CD4-positive, alpha-beta T cell treated with Interleukin-2 at 100 ng/mL for 4 hours (primary cell): ENCODE results near the gene MMAB.
A peak's percentile ranks its signal among the peaks of the same experiment; 100 is the strongest.
"Not testable (repeated sequence)": the region's sequence is repeated elsewhere in the genome, so short reads cannot be mapped to it uniquely, and the experiment has no call there.

Experiments
- DNase-seq: peaks from one replicate; pipeline ENCODE4 v3.0.0-alpha.2; 2020; ENCODE audit warnings: low spot score

MMAB gene

DNA sequence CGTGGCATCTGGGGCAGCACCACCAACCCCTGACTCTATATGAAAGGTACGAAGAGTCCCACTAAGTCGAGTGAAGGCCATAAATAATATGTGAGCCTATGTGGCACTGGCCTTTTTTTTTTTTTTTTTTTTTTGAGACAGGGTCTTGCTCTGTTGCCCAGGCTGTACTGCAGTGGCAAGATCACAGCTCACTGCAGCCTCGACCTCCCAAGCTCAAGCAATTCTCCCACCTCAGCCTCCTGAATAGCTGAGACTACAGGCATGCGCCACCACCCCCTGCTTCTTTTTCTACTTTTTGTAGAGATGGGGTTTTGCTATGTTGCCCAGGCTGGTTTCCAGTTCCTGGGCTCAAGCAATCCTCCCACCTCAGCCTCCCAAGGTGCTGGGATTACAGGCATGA, 28.8 kb upstream of the MMAB start:
- not testable (repeated sequence) for DNase-seq

DNA sequence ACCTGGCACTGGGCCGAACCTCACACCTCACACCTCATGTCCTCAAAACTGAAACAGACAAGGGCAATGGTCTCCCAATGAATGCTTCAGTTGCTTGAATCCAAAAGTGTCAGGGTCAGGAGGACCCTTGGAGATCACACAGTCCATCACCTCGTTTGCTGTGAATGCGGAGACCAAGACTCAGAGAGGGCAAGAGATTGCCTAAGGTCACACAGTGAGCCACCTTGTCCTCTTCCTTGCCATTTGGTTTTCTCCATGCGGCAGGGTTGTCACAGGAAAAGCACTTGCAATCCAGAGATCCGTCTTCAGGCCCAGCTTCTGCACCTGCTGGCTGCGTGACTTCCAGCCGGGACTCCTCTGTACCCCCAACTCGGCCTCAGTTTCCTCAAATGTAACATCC, 28.3 kb upstream of the MMAB start:
- no peak for DNase-seq

DNA sequence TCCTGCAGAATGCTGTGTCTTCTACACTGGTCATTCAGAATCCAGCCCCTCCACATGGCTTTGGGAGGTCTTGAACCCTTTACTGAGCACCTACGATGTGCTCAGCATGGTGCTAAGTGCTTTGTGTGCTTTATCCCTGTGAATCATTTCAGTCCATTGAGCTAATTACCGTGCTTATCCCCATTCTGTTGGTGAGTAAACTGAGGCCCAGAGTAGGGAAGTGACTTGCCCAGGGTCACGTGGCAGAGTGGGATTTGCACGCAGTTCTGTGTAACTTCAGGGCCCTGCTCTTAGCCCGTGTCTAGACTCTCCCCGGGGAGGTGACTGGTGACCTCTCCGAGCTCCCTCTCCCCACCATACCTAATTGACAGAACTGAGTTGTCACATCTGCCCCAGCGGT, 27.7 kb upstream of the MMAB start:
- no peak for DNase-seq

DNA sequence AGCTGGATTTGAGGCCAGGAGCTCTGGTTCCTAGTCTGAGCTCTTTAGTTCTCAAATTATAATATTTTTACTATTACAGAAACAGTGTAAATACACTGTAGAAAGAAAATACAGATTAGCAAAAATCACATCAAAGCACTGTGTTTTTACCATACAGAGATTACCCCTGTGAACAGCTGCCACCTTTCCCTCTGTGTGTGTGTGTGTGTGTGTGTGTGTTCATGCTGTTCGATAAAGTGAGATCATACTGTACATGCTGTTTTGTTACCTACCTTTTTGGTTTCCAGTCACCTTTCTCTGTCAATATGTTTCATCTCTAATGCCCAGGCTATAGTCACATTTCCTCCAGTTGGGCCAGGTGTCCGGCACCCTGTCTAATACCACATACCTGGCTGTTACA, 27.2 kb upstream of the MMAB start:
- no peak for DNase-seq

DNA sequence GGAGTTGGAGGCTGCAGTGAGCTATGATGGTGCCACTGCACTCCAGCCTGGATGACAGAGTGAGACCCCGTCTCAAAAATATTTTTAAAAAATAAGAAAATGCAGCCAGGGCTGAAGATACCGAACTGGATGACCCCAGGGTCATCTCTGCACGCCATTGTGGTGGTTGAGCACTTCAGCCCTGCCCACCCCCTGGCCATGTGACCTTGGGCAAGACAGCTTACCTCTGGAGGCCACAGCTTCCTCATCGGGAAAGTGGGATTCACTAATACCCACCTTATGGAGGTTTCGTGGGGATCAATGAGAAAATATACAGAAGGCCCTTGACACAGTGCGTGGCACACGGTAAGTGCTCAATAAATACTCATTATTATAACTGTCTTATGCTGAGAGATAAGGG, 25.8 kb upstream of the MMAB start:
- no peak for DNase-seq

DNA sequence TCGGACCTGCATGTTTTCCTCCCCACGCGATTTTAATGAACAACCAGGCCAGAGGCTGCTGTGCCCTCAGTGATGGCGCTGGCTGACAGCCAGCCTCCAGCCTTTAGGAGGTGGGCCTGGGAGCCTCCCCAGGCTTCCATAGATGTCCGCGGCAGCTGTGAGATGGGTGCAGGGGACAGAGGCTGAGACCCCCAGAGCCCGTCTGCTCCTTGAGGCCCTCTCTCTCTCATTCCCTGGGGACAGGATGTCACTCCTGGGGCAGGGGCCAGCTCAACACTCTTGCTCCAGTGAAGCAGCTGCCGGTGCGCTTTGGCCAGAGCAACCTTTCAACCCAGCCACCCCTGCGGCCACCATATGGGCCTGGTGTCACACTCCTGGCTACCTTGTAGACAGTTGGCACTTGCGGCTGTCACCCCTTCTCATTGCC, 25.1 kb upstream of the MMAB start:
- DNase-seq = no peak

DNA sequence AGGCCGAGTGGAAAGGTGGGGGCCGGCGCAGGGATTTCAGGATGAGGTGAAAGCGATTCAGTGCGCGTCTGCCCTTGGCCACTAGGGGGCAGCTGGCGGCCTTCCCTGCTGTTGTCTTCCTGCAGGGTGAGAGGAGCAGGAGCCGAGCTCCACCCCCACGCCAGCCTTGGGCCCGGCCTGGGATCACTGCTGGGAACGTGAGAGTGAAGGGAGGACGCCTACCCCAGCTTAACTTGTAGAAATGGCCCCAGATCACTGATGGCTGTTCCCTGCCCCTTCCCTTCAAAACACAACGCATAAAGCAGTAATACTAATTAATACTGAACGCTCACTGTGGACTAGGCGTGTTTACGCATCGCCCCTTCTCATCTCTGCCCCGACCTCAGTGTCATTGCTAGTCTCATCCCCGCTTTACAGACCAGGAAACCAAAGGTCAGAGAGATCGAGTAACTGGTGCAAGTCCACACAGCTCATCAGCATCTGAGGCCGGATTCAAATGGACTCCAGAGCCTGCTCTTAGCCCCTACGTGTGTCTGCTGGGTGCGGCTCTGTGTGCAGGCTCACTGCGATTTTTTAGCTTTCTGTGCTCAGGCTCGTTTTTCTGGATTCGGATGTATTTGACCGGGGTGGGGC, 24.6 kb upstream of the MMAB start:
- peak; percentile 58 for DNase-seq

DNA sequence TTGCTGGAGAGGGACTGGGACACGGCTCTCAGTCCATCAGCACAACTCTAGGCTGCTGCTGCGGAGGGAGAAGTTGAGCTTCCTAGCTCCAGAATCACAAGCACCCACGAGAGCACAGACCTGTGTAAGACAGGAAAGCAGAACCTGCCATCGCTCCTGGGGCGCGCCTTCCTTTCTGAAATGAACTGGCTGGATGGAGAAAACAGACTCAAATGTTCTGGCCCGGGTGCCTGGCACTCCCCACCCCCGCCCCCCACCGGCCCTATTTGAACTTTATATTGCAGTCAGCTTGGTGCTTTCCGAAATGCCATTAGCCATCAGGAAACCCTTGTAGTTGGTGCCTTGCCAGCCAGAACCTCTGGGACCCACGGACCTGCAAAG, 24.1 kb upstream of the MMAB start:
- DNase-seq = no peak

DNA sequence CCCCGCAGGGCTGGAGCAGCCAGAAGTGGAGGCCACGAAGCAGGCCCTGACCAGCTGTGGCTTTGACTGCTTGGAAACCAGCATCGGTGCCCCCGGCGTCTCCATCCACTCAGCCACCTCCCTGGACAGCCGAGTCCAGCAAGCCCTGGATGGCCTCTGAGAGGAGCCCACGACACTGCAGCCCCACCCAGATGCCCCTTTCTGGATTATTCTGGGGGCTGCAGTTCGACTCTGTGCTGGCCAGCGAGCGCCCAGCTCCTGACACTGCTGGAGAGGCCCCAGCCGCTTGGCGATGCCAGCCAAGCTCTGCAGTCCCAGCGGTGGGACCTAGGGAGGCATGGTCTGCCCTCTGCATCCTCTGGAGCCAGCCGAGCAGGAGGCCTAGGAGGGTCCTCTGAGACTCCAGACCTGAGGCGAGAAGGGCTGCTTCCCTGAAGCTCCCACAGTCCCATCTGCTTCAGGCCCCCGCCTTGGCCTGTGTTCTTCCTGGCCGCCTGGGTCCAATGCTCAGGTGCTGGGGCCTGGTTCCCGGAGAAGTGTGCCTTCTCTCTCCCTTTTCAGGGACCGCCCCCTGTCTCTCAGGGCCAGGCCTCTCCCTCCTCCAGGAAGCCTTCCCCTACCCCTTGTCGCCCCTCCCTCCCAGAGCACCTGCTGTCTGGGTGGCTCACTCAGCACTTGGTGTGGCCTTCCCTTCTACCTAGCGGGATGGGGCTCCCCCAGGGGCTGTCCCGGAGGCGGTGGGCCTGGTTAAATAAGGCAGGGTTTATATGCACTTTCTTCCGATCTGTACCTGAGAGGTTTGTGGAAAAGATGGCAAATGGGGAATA, 23.3 kb upstream of the MMAB start:
- no peak for DNase-seq

DNA sequence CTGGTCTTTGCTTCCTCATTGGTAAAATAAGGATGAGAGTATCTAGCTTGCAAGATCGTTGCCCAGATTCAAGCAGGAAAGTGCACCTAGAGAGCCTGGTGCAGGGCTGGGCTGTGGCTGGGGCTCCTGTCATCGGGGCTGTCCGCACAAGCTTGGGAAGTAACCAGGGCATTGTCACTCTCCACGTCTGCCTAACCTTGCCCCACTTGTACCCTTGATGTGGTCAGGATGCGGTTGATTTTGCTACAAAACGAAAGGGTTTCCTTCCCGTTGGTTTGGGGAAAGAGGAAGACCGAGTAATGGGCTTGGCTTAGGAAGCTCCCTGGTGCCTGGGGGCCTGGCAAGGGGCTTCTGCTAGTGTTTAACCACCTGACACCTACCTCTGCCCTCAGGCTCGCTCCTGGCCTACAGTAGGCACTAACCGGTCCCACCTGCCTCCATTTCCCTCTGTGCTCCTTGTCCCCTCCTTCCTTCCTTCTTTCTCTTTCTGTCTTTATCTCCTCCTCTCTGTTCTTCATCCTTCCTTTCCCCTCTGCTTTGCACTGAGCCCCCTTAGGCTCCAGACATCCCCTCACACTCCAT, 22.1 kb upstream of the MMAB start:
- DNase-seq = no peak

DNA sequence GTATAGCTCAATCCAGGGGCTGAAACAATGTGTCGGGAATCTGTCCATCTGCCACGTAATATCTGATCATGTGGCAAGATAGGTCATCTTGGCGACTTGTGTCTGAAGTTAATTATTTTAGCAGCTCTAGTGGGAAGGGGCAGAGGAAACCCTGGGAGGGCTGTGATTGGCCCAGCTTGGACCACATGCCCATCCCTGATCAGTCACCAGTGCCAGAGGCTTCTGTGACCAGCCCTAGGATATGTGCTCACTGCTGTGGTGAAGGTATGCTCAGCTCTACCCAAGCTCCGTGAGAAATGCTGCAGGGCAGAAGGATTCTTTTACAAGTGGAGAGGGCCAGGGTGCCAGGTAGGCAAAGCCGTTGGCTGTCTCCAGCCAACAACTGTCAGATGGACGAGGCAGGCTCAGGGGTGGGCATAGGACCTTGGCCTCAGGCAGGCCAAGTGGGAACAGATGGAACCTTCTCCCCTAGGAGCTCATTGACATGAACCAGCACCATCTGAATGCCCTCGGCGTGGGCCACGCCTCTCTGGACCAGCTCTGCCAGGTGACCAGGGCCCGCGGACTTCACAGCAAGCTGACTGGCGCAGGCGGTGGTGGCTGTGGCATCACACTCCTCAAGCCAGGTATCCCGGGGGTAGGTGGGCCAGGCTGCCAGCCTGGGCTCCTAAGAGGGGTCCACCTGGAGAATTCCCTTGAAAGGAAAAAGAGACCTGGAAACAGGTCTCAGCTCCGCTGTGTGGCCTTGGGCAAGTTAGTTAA, 21.4 kb upstream of the MMAB start:
- no peak for DNase-seq

DNA sequence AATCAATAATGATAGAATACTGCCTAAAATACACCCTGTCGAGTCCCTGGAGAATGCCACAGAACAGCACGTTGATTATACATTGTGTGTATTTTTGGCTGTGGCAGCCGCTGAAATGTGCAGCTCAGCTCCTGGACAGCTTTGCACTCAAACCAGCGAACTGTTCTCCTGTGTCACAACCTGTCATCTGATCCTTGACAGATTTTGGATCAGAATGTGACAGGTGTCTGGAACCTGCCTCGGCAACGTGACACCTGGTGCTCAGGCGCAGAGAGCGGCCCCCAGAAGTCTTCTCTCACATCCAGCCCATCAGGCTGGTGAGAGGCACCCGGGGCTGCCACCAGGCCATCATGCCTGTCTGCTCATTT, 19.6 kb upstream of the MMAB start:
- no peak for DNase-seq

DNA sequence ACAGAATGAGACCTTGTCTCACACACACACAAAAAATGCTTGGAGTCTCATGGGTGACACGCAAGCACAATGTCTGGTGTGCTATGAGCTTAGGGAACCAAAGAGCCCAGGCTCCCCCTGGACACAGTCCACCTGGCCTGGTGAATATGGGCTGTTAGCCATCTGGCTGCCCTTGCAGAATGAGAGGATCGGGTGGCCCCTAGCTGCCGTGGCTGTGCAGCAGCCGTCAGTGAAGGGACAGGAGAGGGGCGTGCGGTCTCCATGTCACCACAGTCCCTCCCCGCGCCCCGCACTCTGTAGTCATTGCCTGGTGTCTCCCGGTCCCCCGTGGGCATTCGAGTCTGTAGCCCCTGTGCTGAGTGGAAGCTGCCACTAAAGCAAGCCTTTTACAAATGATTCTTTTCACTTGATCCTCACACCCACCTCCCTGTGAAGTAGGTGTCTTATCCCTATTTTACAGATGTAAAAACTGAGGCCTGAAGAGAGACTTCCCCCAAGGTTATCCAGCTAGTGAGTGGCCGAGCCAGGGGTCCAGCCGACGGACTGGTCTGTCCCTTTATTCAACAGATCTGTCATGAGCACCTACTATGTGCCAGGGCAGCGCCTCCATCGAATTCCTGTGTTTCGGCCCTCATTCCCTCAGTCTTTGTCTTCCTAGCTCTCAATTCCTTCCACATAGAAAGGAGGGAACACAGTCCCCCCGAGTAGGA, 19.0 kb upstream of the MMAB start:
- no peak for DNase-seq

DNA sequence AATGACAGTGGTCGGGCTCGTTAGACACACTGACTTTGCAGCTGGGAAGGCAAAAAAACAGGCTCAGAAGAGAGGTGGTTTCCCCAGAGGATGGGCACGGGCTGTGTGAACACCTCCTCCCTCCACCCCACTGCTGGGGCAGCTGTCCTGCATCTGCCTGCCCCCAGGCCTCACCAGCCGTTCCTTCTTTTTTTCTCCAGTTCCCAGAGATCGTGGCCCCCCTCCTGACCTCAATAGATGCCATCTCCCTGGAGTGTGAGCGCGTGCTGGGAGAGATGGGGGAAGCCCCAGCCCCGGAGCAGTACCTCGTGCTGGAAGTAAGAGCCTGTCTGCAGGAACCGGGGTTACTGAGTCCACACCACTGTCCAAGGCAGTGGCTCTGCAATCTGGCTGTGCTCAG, 17.7 kb upstream of the MMAB start:
- DNase-seq = no peak

DNA sequence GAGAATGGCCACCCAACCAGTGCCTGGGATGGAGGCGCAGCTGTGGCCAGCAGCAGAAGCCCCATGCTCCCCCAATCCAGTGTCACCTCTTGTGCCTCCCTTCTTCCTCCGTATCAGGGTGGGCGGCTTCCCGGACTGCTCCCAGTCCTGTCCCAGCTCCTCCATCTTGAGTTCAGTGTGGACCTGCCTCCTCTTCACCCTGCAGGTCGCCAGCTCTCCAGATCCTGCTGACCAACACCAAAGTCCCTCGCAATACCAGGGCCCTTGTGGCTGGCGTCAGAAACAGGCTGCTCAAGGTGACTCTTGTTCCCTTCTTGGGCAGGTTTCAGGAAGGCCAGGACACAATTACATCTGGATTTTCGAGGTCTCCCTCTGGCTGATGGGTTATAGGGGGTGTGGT, 17.3 kb upstream of the MMAB start:
- DNase-seq = no peak

DNA sequence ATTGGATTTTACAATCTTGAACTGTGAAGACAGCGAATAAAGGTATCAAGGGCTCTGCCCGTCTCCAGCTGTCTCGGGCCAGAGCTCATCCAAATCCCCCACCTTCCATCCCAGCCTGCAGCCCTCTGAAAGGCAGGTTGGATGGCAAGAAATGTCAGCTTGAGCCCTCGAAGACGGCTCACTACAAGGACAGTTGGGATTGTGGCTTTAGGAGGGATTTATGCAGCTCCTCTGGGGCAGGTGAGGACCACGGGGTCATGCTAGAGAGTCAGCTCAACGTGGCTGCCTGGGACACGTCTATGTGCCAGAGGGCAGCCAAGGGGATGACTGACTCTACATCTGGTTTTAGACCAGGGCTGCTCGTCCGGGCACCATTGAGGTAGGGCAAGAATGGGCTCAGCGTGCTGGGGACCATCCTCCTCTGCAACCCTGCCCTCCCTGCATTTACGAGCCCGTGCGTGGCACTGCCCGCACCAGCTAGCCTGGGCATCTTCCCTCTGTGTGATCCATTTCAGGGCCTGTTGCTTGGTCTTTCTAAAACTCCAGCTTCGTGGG, 16.5 kb upstream of the MMAB start:
- no peak for DNase-seq

DNA sequence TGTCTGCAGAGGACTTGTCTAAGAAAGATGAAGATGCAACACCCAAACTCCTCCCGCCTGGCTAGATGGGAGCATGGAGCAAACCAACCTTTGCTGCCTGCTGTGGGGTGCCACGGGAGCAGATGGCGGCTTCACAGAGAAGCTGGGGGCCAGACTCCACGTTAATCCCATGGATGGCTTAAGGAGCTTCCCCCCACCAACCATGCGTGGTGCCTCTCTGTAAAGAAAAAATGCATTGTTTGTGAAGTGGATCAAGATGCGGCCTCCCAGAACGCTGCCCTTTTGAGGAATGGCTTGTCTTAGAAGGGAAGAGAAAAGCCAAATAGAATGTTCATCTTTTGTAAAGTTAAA, 15.9 kb upstream of the MMAB start:
- DNase-seq = no peak

DNA sequence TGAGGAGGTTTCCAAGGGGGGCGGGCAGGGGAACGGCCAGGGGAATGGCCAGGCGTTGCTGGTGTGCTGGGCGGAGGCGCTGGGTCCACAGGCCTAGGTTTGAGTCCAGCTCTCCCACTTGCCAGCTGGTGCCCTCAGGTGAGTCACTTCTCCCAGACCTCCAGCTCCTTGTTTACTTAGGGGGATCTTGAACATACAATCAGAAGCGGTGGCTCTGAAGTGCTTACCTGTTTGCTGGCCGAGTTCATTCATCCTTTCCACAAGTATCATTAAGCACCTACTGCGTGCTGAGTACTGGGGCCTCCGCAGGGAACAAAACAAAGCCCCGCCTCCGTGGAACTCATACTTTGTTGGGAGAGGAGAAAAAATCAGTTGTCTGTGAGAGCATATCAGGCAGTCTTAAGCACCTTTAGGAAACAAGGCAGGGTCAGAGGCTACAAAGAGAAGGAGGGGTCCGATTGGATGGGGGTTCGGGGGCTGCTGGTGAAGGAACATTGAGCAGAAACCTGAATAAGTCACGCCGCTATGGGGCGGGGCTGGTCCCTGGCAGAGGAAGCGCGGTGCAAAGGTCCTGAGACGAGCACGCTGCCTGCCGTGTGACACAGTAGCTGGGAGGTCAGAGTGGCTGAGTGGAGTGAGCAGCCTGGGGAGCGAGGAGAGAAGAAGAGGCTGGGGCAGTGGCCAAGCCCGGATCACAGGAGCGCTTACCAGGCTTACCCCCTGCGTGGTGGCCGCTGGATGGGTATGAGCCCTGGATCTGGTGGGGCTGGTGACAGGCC, 15.3 kb upstream of the MMAB start:
- DNase-seq = no peak

DNA sequence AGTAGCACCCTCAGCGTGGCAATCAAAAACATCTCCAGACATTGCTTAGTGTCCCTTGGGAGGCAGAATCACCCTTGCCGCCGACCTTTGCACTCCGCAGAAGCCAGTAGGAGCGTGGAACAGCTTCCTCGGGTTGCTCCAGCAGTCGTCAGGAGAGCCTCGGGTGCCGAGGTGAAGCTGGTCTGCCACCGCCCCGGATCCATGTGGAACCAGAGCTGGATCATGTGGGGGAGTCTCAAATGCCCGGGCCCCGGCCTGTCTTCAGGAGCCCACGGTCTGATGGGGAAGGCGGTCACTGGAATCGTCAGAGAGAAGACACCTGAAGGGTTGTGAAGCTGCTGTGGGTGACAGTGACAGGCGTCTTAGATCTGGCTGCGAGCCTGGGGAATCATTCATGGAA, 14.6 kb upstream of the MMAB start:
- DNase-seq = no peak

DNA sequence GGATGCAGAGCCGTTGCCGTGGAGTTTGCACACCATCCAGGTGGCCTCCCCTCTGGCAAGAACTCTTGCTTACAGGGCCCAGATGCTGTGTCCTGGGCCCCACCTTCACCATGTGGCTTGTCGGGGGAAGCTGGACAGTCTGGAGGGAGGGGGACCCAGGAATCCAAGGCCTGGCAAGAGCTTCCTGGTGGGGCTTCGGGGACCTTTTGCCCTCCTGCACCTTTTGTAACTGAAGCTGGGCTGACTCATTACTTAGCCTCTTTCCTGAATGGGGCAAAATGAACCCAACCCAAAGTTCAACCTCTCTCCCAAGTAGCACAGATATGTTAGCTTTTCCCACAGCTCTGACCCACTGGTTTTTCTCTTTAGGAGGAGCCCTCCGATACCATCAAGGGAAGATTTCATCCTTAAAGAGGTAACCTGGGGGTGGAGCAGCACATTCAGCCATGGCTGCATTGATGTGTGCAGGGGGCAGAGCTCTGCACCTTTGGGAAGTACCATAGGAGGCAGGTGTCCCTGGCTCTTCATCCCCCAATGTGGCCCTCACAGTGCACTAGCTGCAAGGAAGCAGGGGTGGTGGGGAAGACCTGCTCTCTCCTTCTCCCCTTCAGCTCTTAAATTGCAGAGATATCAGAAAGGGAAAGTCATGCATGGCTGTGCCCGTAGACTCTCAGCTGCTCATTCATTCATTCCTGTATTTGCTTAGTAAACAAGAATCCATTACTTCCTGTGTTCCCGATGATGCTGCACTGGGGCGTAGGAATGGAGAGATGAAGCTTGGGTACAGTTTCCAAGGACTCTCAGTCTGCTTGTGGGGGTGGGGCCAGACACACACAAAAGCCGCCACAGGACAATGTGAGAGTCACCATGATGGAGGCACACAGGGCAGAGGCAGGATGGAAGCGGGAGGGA, 13.3 kb upstream of the MMAB start:
- DNase-seq = no peak
